GM18858 (cell line): ENCODE data around the gene TMEM62.
"Not testable (repeated sequence)": the region's sequence is repeated elsewhere in the genome, so short reads cannot be mapped to it uniquely, and the experiment has no call there.

ENCODE experiments used
- ATAC-seq: cut with Tn5 transposase; IDR thresholded peaks from one replicate; pipeline ENCODE4 v1.9.1; 2021; ENCODE audit not compliant: unreplicated experiment

TMEM62 gene

DNA sequence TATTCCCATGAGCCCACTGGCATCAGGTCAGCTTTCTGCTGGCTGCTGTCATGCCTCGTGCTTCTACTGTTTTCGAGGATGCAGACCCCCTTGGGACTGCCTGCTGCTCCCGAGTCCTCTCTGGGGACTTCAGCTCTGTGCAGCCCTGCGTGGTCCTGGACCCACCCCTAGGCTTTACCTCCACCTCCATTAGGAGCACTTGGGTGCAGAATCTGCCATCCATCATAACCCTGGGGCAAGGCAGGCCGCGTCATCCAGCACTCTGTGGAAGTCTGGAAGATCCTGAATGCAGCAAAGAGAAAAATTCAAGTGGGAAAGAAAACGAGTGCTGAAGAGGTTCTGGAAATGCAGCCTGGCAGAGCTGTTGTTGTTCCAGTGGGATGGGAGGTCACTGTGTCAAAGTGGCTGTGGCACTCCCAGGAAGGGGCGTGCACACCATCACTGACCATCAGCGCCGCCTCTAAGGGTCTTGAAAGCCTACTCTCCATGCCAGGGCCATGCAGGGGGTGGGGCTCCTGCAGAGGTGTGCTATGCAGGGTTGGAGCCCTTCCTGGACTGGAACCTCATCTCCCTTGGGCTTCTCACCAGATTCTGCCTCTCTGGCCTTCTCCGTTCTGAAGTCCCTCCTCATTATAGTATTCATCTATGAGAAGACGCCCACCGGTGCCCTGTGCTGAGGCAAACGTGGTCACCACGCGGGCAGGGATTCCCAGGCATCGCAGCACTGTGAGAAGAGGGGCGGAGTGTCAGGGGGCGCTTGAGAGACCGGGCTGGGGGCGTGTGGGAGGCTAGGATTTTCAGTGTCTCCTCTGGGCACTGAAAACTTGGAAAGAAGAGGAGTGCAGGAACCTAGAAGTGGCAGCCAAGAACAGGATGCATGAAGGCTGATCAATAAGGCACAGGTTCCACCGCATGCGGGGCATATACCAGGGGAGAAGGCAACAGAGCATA lies 74.9 kb downstream of the TMEM62 start:
- ATAC-seq: no peak

GRCh38 chr15:43209059-43209824 lies 75.9 kb downstream of the TMEM62 start:
- ATAC-seq: no peak

GRCh38 chr15:43210172-43210745 lies 76.9 kb downstream of the TMEM62 start:
- ATAC-seq: no peak

GRCh38 chr15:43210807-43211206 lies 77.4 kb downstream of the TMEM62 start:
- no peak for ATAC-seq

GRCh38 chr15:43211224-43211735 lies 77.9 kb downstream of the TMEM62 start:
- ATAC-seq: no peak

DNA sequence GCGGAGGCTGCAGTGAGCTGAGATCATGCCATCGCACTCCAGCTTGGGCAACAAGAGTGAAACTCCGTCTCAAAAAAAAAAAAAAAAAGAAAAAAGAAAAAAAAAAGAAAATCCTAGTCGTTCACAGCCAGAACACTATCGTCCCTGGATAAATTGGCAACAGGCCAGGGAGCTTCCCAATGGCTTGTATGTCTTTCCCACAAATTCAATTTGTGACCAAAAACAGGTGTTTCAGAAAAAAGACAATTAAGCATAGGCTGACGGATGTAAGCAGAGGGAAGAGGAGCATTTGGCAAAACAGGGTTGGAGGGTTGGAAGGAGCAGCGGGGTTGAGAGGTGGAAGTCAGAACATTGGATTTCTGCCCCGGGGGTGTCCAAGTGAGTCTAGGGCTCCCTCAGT lies 78.9 kb downstream of the TMEM62 start:
- no peak for ATAC-seq

DNA sequence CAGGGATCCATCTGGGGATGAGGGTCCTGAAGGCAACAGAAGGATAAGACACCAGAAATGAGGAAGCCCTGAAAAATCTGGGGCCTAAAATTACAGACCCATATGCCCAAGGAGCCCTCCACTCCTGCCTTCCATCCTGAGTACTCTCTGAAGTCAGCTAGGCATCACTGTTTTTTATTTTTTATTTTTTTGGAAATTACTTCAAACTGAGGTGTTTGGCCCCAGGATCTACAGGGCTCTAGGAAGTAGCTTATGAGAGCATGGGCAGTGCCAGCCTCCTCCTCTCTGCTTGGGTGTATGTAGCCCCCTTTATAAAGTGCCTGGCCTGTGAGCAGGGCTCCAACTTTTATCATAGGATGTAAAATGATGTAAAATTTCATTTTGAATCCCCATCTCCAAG lies 79.6 kb downstream of the TMEM62 start:
- ATAC-seq: no peak

DNA sequence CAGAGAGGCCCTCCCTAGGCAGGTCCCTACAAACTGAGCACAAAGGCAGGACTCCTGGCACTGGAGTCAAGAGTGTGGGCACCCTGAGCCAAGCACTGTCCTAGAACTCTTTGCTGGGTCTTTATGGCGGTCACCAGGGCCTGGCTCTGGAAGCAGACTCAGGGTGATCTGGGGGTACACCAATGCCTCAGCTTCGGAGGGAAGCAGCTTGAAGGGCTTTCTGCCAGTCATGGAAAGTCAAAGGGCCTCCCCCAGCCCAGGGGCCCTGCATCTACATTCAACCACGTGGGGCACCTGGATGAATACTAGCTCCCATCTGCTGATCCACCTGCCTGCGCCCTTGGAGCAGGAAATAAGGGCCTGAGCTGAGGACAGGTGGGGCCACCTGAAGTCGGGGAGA lies 80.1 kb downstream of the TMEM62 start:
- no peak for ATAC-seq

- ATAC-seq: no peak
Measured at GRCh38 chr15:43214169-43214568, 80.8 kb downstream of the TMEM62 start.

DNA sequence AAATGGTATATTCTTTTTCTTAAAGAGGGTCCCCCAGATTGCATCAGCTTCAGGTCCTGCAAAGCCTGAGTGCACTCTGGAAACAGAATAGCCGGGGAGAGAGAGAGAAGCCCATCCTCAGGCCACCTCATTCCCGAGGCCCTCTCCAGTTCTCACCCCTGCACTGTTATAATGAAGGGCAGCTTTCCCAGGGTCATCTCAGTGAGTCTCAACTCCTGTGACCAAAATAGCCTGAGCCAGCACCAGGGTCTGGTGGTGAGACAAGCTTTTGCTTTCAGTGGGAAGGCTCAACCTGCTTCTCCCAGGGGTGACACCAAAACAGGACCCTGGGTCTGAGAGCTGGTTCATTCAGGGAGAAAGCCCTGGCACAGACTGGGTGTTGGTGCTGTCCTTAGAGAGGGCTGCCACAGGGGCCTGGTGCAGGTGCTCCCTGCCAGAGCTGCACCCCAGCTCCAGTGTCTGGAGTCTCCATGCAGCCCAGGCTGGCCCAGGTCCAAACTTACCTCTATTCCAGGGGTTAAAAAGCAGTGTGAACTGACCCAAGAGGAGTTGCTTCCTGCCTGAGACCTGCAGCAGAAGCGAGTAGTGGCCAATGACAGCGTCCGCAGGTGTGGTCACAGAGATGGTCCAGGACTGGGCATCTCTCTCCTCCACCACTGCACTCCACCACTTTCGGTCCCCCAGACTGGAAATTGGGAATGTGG lies 81.4 kb downstream of the TMEM62 start:
- no peak for ATAC-seq

DNA sequence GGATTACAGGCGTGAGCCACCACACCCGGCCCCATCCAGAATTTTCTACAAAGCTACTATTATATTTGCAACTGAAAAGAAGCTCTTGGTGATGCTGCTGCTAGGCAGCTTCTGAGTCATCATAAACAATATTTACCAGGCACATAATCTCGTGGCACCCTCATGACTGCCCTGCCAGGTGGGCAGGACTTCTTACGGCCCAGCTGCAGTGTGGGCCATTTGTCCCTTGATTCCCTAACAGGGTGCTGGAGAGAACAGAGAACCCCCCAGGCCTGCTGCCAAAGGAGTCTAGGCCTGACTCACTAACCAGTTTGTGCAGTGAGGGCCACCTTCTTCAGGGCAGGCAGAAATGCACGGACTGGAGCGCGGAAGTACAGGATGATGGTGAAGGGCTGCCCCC lies 82.6 kb downstream of the TMEM62 start:
- ATAC-seq: no peak

GRCh38 chr15:43218908-43219706 lies 85.7 kb downstream of the TMEM62 start:
- no peak for ATAC-seq

DNA sequence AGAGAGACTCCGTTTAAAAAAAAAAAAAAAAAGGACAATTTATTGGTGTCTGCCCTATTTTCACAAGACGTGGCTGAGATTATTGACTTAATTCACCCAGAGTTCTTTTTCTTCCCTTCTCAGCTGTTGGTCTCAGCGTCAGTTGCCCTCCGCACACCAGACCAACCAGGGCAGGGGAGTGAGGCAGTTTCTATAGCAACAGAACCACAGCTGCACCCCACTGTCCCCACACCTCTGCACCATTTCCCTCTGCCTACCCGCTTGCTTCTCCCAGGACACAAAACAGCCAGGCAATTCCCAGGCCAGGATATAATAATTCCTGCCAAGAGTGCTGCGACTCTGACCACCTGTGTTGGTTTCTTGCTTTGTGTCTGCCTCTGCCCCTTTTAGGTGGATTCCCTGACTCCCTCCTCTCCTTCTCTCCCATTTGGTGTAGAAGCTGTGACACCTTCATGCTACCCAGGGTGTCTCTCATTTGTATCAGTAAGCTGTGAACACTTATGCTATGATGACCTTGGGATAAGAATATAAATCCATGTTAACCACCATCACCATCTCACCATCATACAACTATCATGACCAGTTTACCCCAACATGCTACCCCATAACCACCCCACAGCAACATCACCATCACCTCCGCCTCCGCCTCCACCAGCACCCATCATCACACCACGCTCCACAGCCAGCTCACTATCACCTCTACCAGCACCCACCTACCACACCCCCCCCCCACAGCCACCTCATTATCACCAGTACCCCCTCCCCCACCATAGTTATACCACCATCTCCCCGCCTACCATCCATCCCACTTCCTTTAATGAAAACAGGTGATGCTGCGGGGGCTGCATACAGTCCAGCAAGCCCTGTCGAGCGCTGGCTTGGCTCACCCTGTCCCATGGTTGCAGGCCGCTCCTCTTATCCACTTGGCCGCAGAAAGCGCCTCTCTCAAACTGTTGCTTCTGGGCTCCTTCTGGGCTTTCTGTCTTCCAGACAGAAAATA lies 86.8 kb downstream of the TMEM62 start:
- no peak for ATAC-seq

DNA sequence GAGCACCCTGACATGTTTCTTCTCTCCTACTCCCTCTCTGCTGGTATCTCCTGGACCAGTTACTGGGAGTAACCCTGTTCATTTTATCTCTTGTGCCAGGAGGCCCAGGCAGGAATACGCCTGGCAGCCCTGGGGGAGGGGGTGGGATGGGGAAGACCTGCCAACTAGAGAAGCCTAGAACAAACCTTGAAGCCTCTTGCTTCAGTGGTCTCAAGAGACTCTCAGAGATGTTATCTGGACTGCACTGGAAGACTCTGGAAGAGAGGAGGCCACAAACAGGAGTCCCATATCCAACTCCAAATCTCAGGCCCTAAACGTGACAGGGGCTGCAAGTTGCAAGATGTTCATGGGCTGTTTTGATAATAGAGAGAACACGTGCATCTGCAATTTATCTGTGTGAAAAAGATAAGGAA lies 87.6 kb downstream of the TMEM62 start, which contains the start of gene EPB42:
Gene EPB42, minus strand, starts transcription at position 28 of the 413 bp plus-strand sequence. CDS start 193 bp downstream, outside the sequence.
- ATAC-seq: no peak

DNA sequence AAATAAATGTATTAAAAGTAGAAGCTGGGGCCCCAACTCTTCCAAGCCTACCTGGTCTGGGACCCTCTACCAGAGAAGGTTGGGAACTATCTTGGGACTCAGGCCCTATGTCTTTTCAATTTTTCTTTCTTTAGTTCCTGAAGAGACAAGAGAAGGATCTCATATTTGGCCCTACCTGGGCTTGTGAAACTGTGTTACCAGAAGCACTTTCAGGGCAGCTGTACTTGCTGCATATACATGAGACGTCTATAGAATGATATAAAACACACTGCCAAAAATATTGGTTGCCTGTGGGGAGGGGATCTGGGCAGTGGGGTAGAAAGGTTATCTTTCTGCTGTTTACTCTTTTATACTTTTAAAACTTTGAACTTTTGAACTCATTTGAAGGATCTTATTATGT lies 88.0 kb downstream of the TMEM62 start:
- ATAC-seq: no peak

DNA sequence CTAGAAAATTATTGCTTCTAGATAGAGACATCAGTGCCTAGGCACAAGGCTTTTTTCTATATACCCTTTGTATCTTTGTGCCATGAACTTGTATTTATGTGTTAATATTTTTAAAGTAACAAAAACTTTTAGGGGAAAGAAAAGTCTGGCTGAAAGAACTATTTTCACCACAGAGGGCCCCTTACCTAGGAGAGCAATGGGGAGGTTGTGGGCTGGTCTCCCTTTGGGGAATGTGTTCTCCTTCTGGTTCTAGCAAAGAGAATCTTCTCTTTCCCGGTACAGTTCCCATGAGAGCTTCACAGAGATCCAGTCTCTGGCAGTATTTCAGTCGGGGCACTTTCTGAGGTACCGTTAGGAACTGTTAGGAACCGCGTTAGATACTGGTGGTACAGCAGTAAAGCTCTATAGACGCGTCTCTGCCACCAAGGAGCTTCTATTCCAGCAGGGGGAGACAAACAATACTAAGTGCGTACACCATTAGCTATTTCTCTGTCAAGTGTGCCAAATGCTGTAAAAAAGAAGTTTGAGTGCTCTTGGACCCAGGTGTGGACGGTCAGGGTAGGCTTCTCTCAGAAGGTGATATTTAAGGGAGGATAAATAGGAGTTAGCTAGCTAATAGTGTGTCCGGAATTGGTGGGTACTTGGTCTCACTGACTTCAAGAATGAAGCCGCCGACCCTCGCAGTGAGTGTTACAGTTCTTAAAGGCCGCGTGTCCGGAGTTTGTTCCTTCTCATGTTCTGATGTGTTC lies 92.0 kb downstream of the TMEM62 start:
- no peak for ATAC-seq

GRCh38 chr15:43225950-43226255 lies 92.5 kb downstream of the TMEM62 start:
- ATAC-seq: not testable (repeated sequence)
